Activated T-helper 1 cell treated with anti-CD3 and anti-CD28 coated beads, Interleukin-12 subunit alpha, Interleukin-12 subunit beta, Interleukin-2, Interleukin-4 antibody, amounts not matched to agents 30 ng/mL and 10 ng/mL and 1 ng/mL, durations not matched to agents 14 hours and 24 hours and 36 hours (primary cell): ENCODE data around the gene ATP6V1C2. TPM values are rescaled to one million over a fixed set of nuclear protein-coding genes. Genes with fewer than 3 reads are reported as not detected.
"Not testable (repeated sequence)": the region's sequence is repeated elsewhere in the genome, so short reads cannot be mapped to it uniquely, and the experiment has no call there.

Experiments used
- DNase-seq: peaks from one replicate; pipeline ENCODE4 v3.0.0; 2021; ENCODE audit warnings: low spot score
- H3K27ac Mint-ChIP-seq: one replicate; pipeline ENCODE4 v1.8.0; 2021; ENCODE audit warnings: mild to moderate bottlenecking, mixed read lengths
- H3K27me3 Mint-ChIP-seq: one replicate; pipeline ENCODE4 v1.8.0; 2022; ENCODE audit warnings: mild to moderate bottlenecking, moderate library complexity, mixed read lengths; ENCODE audit not compliant: insufficient read depth
- H3K36me3 Mint-ChIP-seq: one replicate; pipeline ENCODE4 v1.8.0; 2021; ENCODE audit warnings: low read depth, mixed read lengths
- H3K4me1 Mint-ChIP-seq: one replicate; pipeline ENCODE4 v1.8.0; 2021; ENCODE audit warnings: low read depth, mixed read lengths
- H3K4me3 Mint-ChIP-seq: one replicate; pipeline ENCODE4 v1.8.0; 2021; ENCODE audit warnings: mild to moderate bottlenecking, moderate library complexity, mixed read lengths
- H3K9me3 Mint-ChIP-seq: one replicate; pipeline ENCODE4 v1.8.0; 2021; ENCODE audit warnings: mixed read lengths
- intact Hi-C: fragments of 100-400 bp; cut with micrococcal nuclease; formaldehyde crosslinking; loops from one replicate; pipeline ENCODE4 v1.15.1; 2024
- total RNA-seq: library from RNA; stranded (reverse); gene quantifications from 2 replicates; pipeline ENCODE4 v1.2.3, GENCODE V29; 2022

ATP6V1C2 gene
- total RNA-seq, 1 donor from 2014 or later, result 0.05 TPM

DNA sequence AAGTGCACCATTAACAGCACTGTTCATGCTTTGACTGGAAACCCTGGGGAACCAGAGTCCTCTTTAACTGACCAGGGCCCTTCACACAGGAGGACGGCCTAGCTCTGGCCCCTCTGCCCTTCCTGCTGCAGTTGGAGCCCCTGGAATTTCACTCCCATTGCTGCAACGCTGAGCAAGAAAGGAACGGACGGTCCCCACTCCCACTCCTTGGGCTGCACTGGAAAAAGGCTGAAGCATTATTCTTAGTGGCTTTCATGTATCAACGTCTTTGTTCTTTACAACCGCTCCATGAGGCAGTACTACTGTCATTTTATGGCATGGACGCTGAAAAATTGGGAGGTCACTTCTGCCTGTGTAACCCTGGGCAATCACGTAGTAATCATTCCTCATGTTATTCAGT, 81.2 kb downstream of the ATP6V1C2 start:
- intact Hi-C loops, result no loop called here
- Mint-ChIP-seq H3K27me3 (no peaks in the 10 kb centered on the region), H3K36me3 (peaks cover 16% of the 10 kb centered on the region), H3K4me1 (peaks cover 19% of the 10 kb centered on the region), H3K9me3 (no peaks in the 10 kb centered on the region), H3K27ac (no peak overlapping the region), H3K4me3 (no peak overlapping the region)
- DNase-seq, result no peak

DNA sequence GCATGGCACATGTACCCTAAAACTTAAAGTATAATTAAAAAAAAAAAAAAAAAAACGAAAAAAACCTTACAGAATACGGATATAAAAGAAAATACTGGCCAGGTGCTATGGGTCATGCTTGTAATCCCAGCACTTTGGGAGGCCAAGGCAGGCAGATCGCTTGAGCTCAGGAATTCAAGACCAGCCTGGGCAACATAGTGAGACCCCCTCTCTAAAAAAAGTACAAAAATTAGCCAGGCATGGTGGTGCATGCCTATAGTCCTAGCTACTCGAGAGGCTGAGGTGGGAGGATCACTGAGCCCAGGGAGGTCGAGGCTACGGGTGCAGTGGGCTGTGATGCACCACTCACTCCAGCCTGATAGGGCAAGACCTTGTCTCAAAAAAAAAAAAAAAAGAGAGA, 84.6 kb downstream of the ATP6V1C2 start:
- H3K9me3 Mint-ChIP-seq, H3K27ac Mint-ChIP-seq, H3K27me3 Mint-ChIP-seq, H3K4me3 Mint-ChIP-seq, DNase-seq, intact Hi-C loops: not testable (repeated sequence)
- Mint-ChIP-seq H3K4me1 (peaks cover 38% of the 10 kb centered on the region), H3K36me3 (peaks cover 22% of the 10 kb centered on the region)

DNA sequence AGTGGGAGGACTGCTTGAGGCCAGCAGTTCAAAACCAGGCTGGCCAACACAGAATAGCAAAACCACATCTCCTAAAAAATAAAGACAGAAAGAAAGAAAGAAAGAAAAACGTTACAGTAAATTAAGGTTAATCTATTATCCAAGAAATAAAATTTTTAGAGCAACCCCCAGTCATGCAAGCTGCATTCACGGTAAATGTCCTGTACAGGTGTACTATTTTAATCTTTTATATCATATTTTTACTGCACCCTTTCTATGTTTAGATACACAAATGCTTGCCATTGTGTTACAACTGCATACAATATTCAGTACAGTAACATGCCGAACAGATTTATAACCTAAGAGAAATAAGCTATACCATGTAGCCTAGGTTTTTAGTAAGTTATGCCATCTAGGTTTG, 85.1 kb downstream of the ATP6V1C2 start:
- H3K36me3 Mint-ChIP-seq, result peaks cover 24% of the 10 kb centered on the region
- H3K27ac Mint-ChIP-seq, result no peak overlapping the region
- peaks cover 44% of the 10 kb centered on the region for H3K4me1 Mint-ChIP-seq

DNA sequence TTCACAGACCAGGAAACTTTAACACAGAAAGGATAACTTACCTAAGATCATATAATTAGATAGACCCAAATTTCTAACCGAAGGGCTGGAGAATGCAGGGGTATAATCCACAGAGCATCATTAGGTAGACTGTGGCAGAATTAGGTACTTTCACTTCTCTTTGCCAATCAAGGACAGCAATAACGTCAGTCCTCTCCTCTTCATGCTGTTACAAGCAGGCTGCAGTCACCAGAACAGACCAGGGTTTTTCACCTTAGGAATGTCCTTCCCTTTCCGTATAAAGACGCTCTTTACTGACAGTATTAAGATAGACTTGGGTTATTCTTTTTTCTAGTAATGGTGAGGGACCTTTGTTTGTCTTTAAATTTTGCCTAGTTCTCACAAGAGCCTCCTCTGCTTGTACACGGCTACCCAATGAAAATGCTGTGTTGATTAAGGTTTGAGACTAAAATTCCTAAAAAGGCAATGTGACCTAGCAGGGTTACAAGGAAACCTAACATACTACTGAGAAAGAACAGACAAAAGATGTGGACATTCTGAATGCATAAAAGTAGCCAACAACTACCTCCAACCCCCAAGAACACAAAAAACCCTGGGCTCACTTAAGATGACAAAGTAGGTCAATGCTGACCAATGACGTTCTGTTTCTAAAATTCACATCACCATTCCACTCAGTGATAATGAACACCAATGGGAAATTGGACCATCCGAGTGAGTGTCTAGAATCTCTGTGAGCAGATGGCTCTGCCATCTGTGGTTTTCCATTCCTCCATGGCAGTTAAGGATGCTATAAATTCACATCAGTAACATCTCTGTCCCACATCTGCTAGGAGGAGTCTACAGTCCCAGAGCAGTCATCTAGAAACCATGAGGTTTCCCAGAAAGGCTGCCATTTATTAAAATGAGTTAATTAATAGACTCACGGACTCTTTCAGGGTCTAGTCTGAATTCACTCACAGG, 89.1 kb downstream of the ATP6V1C2 start:
- Mint-ChIP-seq H3K27me3 (peaks cover 7% of the 10 kb centered on the region), H3K36me3 (peaks cover 18% of the 10 kb centered on the region), H3K27ac (peak overlapping the region; percentile 91), H3K4me1 (peaks cover 36% of the 10 kb centered on the region), H3K4me3 (peak overlapping the region; percentile 92), H3K9me3 (no peaks in the 10 kb centered on the region)
- no peak for DNase-seq
- intact Hi-C loops, result loop anchor here (2.0 to 5.0 kb wide), 8 partner anchors 120 to 1973 kb away; partner anchors contain the start of genes CPSF3, HPCAL1, ITGB1BP1 and KIDINS220

More for the DNA sequence above, 85.1 kb downstream of the ATP6V1C2 start:
- no peaks in the 10 kb centered on the region for H3K9me3 Mint-ChIP-seq
- no peaks in the 10 kb centered on the region for H3K27me3 Mint-ChIP-seq
- no peak for DNase-seq
- H3K4me3 Mint-ChIP-seq, result no peak overlapping the region
- intact Hi-C loops, result no loop called here

DNA sequence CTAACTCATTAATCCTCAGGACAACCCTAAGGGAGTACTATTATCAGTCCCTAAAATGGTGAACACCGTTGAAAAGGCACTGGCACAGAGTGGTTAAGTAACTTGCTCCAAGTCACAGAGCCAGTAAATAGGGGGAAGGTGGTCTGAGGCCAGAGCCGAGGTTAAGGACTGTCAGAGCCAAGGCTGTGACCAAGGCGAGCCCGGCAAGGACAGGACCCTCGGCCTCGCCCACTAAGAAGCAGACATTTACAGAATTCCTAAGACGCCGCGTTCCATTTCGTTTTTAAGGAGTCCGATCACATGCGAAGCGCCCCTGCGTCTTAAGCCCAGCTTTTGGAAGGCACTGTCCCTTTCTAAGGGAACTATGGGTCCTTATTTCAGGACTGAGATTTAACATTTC, 90.1 kb downstream of the ATP6V1C2 start:
- peaks cover 11% of the 10 kb centered on the region for H3K27me3 Mint-ChIP-seq
- intact Hi-C loops, result loop anchor here (2.0 to 5.0 kb wide), 8 partner anchors 121 to 1974 kb away; partner anchors contain the start of genes CPSF3, HPCAL1, ITGB1BP1 and KIDINS220
- peak overlapping the region; percentile 92 for H3K4me3 Mint-ChIP-seq
- H3K27ac Mint-ChIP-seq, result peak overlapping the region; percentile 91
- H3K4me1 Mint-ChIP-seq, result peaks cover 36% of the 10 kb centered on the region
- peaks cover 16% of the 10 kb centered on the region for H3K36me3 Mint-ChIP-seq
- H3K9me3 Mint-ChIP-seq, result no peaks in the 10 kb centered on the region
- DNase-seq, result no peak

DNA sequence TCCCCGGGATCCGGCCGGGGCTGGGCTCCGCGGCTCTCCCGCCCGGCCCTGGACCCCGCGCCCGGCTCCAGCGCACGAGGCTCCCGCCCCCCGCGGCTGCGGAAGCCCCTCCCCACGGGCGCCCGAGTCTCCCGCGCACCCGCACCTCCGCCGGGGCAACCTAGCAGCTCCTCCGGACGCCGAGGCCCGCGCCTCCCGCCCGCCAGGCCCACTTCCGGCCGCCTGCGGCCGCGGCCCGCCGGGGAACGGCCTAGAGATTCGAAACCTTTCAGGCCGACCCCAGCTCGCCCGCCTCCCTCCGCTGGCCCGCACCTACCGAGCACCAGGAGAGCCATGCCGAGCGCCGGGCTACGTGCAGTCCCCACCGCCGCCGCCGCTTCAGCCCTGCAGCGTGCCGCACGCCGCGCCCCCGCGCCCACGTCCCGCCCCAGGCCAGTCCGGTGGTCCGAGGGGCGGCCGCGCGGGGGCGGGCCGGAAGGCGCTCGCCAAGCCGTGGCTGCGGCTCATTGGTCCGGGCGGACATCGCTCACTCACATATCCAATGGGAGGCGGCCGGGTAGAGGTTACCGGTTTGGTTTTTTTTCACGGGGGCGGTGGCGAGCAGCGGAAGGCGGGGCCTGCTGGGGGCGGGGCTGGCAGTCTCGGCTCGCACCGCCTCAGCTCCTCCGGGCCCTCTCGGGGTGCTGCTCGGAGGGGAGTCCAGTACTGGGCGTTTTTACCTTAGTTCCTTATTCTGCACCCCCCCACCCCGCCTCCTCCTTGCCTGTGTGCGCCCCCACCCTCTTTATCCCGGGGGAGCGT, 91.1 kb downstream of the ATP6V1C2 start, which contains the start of gene PDIA6:
PDIA6 (minus strand) TSS at position 424 of the 801 bp plus-strand sequence; CDS start at position 335, 89 bp downstream.
- Mint-ChIP-seq H3K27me3 (peaks cover 13% of the 10 kb centered on the region), H3K4me3 (peak within 1 kb of the TSS; percentile 92), H3K36me3 (peaks cover 16% of the 10 kb centered on the region), H3K4me1 (peaks cover 31% of the 10 kb centered on the region), H3K27ac (peak within 1 kb of the TSS; percentile 91), H3K9me3 (no peaks in the 10 kb centered on the region)
- intact Hi-C loops, result loop anchor here (1.0 to 5.0 kb wide), 10 partner anchors 20 to 1975 kb away; partner anchors contain the start of genes CPSF3, E2F6, HPCAL1 and ITGB1BP1
- DNase-seq, result peak; percentile 95

DNA sequence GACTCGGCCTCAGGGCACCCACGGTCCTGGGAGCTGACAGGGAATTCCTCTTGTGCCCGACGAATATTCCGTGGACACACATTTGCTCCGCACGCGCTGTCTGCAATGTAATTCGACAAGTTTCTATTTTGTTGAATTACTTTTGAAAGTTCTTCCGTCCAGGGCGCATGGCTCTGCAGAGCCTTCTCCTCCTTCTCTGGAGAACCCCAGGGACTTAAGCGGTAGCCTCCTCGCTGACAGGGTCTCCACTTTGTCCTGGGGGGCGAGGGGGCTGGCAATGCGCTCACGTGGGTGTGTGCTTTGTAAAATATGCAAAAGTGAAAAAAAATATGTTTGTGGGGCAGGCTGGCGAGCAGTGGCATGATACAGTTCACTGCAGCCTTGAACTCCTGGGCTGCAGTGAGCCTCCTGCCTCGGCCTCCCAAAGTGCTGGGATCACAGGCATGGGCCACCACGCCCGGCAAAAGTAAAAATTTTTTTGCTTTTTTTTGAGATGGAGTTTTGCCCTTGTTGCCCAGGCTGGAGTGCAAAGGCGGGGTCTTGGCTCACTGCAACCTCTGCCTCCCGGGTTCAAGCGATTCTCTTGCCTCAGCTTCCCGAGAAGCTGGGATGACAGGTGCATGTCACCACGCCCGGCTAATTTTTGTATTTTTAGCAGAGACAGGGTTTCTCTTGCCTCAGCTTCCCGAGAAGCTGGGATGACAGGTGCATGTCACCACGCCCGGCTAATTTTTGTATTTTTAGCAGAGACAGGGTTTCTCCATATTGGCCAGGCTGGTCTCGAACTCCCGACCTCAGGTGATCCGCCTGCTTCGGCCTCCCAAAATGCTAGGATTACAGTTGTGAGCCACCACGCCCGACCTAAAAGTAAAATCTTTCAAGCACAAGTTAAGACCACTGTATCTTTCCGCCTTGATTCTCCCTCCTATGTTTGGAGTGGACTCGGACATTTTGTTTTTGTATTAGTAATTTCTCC, 92.0 kb downstream of the ATP6V1C2 start:
- peak overlapping the region; percentile 80 for H3K4me3 Mint-ChIP-seq
- H3K9me3 Mint-ChIP-seq, DNase-seq: not testable (repeated sequence)
- peaks cover 13% of the 10 kb centered on the region for H3K27me3 Mint-ChIP-seq
- peak overlapping the region; percentile 83 for H3K27ac Mint-ChIP-seq
- peaks cover 11% of the 10 kb centered on the region for H3K36me3 Mint-ChIP-seq
- intact Hi-C loops, result loop anchor here (2.0 to 5.0 kb wide), 8 partner anchors 319 to 1976 kb away; partner anchors contain the start of genes CPSF3, E2F6, HPCAL1 and ITGB1BP1
- H3K4me1 Mint-ChIP-seq, result peaks cover 22% of the 10 kb centered on the region

DNA sequence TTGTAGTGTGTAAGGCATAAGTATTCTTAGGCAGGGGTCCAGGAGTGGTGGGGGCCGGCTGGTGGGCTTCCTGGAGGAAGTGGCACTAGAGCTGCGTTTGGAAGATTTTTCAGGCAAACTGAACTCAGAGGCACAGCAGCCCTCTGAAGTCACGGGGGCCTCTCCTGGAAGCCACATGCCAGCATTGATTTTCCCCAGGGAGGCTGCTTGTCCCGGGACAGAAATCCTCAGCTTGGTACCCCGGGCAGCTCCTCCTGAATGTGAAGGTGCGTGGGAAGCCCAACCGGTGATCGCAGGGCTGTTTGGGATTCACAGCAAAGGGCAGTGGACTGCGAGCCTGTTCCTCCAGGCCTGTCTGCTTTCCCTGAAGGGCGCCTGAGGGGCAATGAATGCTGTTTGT, 92.7 kb downstream of the ATP6V1C2 start:
- H3K4me1 Mint-ChIP-seq, result peaks cover 20% of the 10 kb centered on the region
- H3K4me3 Mint-ChIP-seq, result no peak overlapping the region
- no peaks in the 10 kb centered on the region for H3K9me3 Mint-ChIP-seq
- H3K27ac Mint-ChIP-seq, result no peak overlapping the region
- intact Hi-C loops, result loop anchor here (5.0 kb wide), 7 partner anchors 318 to 1977 kb away; partner anchors contain the start of genes CPSF3, HPCAL1, ITGB1BP1 and KIDINS220
- DNase-seq, result no peak
- H3K36me3 Mint-ChIP-seq, result peaks cover 10% of the 10 kb centered on the region
- H3K27me3 Mint-ChIP-seq, result peaks cover 18% of the 10 kb centered on the region

DNA sequence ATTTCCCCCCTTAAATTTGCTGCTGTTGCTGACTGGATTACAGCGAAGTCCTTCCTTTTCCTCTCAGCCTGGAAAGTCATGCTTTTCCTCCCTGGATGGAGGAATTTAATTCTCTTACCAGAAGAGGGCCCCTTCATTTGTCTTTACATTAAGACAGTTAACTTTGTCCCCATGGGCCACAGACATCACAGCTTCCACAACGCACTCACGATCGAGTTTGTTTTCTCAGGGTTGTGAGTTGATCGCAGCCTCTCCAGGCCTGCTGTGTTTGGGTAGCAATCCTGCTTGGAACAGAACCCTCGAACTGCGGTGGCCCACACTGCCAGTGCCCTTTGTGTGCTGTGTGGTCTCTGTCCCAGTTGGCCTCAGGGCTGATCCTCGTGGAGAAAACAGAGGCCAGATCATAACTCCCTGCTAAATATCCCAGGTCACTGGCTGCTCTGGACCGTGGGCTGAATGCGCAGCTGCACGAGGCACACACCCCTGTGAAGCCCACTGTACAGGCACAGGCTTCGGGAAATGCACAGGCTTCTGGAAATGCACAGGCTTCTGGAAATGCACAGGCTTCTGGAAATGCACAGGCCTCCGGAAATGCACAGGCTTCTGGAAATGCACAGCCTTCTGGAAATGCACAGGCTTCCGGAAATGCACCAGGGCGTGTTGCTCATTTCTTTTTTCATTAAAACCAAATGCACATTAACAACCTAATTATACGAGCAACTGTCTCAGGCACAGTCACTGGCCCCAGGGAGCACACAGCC, 93.3 kb downstream of the ATP6V1C2 start:
- Mint-ChIP-seq H3K27ac (no peak overlapping the region), H3K4me3 (peak overlapping the region; percentile 10), H3K36me3 (peaks cover 9% of the 10 kb centered on the region), H3K27me3 (peaks cover 22% of the 10 kb centered on the region), H3K4me1 (peaks cover 18% of the 10 kb centered on the region), H3K9me3 (no peaks in the 10 kb centered on the region)
- no peak for DNase-seq
- intact Hi-C loops, result loop anchor here (5.0 kb wide), 7 partner anchors 318 to 1977 kb away; partner anchors contain the start of genes CPSF3, HPCAL1, ITGB1BP1 and KIDINS220

DNA sequence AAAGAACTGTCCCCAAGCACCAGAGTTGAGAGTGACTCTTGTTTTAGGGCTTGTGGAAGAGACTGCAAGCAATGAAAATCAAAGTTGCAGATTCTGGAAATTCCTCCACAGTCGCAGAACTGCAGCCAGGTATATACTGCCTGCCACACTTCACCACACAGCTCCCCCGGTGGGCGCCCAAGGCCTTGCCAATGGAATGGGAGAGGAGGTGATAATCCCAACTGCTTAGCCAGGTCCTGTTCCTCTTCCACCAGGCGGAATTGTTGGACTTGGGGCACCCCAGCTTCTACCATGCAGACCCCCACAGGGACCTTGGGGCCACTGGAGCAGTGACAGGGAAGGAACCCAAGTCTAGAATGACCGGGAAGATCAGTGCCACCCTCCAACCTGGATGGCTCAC, 96.0 kb downstream of the ATP6V1C2 start:
- no peaks in the 10 kb centered on the region for H3K4me1 Mint-ChIP-seq
- H3K27ac Mint-ChIP-seq, result no peak overlapping the region
- intact Hi-C loops, result no loop called here
- no peak for DNase-seq
- no peaks in the 10 kb centered on the region for H3K9me3 Mint-ChIP-seq
- no peak overlapping the region for H3K4me3 Mint-ChIP-seq
- no peaks in the 10 kb centered on the region for H3K36me3 Mint-ChIP-seq
- H3K27me3 Mint-ChIP-seq, result peaks cover 31% of the 10 kb centered on the region

DNA sequence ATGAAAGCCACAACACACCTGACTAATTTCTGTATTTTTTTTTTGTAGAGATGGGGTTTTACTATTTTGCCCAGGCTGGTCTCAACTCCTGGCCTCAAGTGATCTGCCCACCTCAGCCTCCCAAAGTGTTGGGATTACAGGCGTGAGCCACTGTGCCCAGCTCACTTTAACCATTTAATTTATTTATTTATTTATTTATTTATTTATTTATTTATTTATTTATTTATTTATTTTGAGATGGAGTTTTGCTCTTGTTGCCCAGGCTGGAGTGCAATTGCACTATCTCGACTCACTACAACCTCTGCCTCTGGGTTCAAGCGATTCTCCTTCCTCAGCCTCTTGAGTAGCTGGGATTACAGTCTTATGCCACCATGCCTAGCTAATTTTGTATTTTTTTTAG, 96.9 kb downstream of the ATP6V1C2 start:
- H3K9me3 Mint-ChIP-seq, intact Hi-C loops: not testable (repeated sequence)

More for the DNA sequence above, 96.9 kb downstream of the ATP6V1C2 start:
- not testable (repeated sequence) for DNase-seq, H3K36me3 Mint-ChIP-seq, H3K27ac Mint-ChIP-seq, H3K4me3 Mint-ChIP-seq, H3K4me1 Mint-ChIP-seq
- peaks cover 36% of the 10 kb centered on the region for H3K27me3 Mint-ChIP-seq
